ENCODE measurements around the gene FOCAD.

DNA sequence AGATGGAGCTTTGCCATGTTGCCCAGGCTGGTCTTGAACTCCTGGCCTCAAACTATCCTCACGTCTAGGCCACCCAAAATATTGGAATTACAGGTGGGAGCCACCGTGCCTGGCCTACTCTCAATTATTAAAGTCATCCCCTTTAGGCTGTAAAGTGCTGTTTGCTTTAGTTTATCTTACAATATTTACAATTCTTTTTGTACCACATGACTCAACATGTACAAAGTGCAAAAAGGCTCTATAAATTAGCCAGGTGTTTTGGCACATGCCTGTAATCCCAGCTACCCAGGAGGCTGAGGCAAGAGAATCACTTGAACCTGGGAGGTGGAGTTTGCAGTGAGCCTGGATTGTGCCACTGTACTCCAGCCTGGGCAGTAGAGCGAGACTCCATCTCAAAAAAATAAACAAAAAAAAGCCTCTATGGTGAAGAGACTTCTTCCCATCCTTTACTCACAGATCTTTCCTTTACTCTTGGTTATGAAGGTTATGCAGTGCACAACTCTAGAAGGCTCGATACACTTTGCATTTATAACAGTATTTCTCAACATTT is 33.2 kb upstream of the FOCAD start:
- TF ChIP-seq, protein P1, sequence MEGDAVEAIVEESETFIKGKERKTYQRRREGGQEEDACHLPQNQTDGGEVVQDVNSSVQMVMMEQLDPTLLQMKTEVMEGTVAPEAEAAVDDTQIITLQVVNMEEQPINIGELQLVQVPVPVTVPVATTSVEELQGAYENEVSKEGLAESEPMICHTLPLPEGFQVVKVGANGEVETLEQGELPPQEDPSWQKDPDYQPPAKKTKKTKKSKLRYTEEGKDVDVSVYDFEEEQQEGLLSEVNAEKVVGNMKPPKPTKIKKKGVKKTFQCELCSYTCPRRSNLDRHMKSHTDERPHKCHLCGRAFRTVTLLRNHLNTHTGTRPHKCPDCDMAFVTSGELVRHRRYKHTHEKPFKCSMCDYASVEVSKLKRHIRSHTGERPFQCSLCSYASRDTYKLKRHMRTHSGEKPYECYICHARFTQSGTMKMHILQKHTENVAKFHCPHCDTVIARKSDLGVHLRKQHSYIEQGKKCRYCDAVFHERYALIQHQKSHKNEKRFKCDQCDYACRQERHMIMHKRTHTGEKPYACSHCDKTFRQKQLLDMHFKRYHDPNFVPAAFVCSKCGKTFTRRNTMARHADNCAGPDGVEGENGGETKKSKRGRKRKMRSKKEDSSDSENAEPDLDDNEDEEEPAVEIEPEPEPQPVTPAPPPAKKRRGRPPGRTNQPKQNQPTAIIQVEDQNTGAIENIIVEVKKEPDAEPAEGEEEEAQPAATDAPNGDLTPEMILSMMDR (IDR thresholded peaks at IDR 0.05; ENCODE audit: low read length): no peak
- no peak for TF ChIP-seq EZH2 (IDR thresholded peaks at IDR 0.05; ENCODE audit: borderline replicate concordance, low read length)
